Measurements from ENCODE around the gene ACP7.

GRCh38 chr19:39154100-39154628 lies 70.0 kb downstream of the ACP7 start:
- TF ChIP-seq CTCF (conservative IDR thresholded peaks at IDR 0.05; ENCODE audit: low read depth, low read length) (no peak), POLR2A (IDR thresholded peaks at IDR 0.05; ENCODE audit: low read depth, low read length) (no peak), MAZ (IDR thresholded peaks at IDR 0.05; ENCODE audit: borderline replicate concordance, low read depth, low read length) (no peak), USF2 (IDR thresholded peaks at IDR 0.05; ENCODE audit: low read depth, low read length) (no peak), RAD21 (IDR thresholded peaks at IDR 0.05; ENCODE audit: low read length) (no peak), CEBPB (IDR thresholded peaks at IDR 0.05; ENCODE audit: low read depth, low read length) (no peak), BHLHE40 (IDR thresholded peaks at IDR 0.05; ENCODE audit: low read depth, low read length) (no peak), MXI1 (IDR thresholded peaks at IDR 0.05; ENCODE audit: borderline replicate concordance, low read depth, low read length) (no peak), RFX5 (IDR thresholded peaks at IDR 0.05; ENCODE audit: low read depth, low read length) (no peak), SMC3 (IDR thresholded peaks at IDR 0.05; ENCODE audit: low read depth, low read length) (no peak), CHD1 (IDR thresholded peaks at IDR 0.05; ENCODE audit: low read depth, low read length) (no peak), NFE2L2 (IDR thresholded peaks at IDR 0.05; ENCODE audit: low read depth, low read length) (no peak), RCOR1 (IDR thresholded peaks at IDR 0.05; ENCODE audit: insufficient replicate concordance, low read length) (no peak)
